ENCODE measurements around the gene TMX4. TPM values are rescaled to one million over a fixed set of nuclear protein-coding genes. Genes with fewer than 3 reads are reported as not detected.

Gene TMX4
- total RNA-seq, 1 donor, result 40.9 TPM

- Histone ChIP-seq H2AFZ (ENCODE audit: low read length) (no peak overlapping the region), H4K20me1 (ENCODE audit: insufficient read depth, low read length) (no peaks in the 10 kb centered on the region), H3K4me3 (ENCODE audit: insufficient read depth, low read length) (no peak overlapping the region), H3K4me2 (ENCODE audit: insufficient read depth, low read length) (no peak overlapping the region), H3K4me1 (ENCODE audit: insufficient read depth, low read length) (peaks cover 3% of the 10 kb centered on the region), H3K27me3 (ENCODE audit: insufficient read depth, low read length) (peaks cover 15% of the 10 kb centered on the region), H3K79me2 (ENCODE audit: insufficient read depth, low read length) (no peaks in the 10 kb centered on the region), H3K9me3 (ENCODE audit: low read depth, low read length) (no peaks in the 10 kb centered on the region), H3K27ac (ENCODE audit: low read depth, low read length) (no peak overlapping the region), H3K36me3 (ENCODE audit: insufficient read depth, low read length) (no peaks in the 10 kb centered on the region)
- no peak for DNase-seq (ENCODE audit: insufficient read length, low spot score, missing footprints)
- TF ChIP-seq, protein P1, sequence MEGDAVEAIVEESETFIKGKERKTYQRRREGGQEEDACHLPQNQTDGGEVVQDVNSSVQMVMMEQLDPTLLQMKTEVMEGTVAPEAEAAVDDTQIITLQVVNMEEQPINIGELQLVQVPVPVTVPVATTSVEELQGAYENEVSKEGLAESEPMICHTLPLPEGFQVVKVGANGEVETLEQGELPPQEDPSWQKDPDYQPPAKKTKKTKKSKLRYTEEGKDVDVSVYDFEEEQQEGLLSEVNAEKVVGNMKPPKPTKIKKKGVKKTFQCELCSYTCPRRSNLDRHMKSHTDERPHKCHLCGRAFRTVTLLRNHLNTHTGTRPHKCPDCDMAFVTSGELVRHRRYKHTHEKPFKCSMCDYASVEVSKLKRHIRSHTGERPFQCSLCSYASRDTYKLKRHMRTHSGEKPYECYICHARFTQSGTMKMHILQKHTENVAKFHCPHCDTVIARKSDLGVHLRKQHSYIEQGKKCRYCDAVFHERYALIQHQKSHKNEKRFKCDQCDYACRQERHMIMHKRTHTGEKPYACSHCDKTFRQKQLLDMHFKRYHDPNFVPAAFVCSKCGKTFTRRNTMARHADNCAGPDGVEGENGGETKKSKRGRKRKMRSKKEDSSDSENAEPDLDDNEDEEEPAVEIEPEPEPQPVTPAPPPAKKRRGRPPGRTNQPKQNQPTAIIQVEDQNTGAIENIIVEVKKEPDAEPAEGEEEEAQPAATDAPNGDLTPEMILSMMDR (IDR thresholded peaks at IDR 0.05; ENCODE audit: extremely low read depth, low read depth, low read length), result no peak
Observed at GRCh38 chr20:7938058-7938457, 81.5 kb downstream of the TMX4 start.

- H3K4me3 ChIP-seq (ENCODE audit: insufficient read depth, low read length), result no peak overlapping the region
- no peak overlapping the region for H3K27ac ChIP-seq (ENCODE audit: low read depth, low read length)
- no peaks in the 10 kb centered on the region for H4K20me1 ChIP-seq (ENCODE audit: insufficient read depth, low read length)
- H2AFZ ChIP-seq (ENCODE audit: low read length), result no peak overlapping the region
- no peaks in the 10 kb centered on the region for H3K79me2 ChIP-seq (ENCODE audit: insufficient read depth, low read length)
- no peaks in the 10 kb centered on the region for H3K36me3 ChIP-seq (ENCODE audit: insufficient read depth, low read length)
- H3K27me3 ChIP-seq (ENCODE audit: insufficient read depth, low read length), result peaks cover 15% of the 10 kb centered on the region
- no peaks in the 10 kb centered on the region for H3K9me3 ChIP-seq (ENCODE audit: low read depth, low read length)
- H3K4me2 ChIP-seq (ENCODE audit: insufficient read depth, low read length), result no peak overlapping the region
- H3K4me1 ChIP-seq (ENCODE audit: insufficient read depth, low read length), result peaks cover 3% of the 10 kb centered on the region
- no peak for DNase-seq (ENCODE audit: insufficient read length, low spot score, missing footprints)
- TF ChIP-seq, protein P1 (IDR thresholded peaks at IDR 0.05; ENCODE audit: extremely low read depth, low read depth, low read length), result no peak
Observed at GRCh38 chr20:7937328-7937727, 82.2 kb downstream of the TMX4 start.

GRCh38 chr20:7935027-7935551, 84.5 kb downstream of the TMX4 start:
- Histone ChIP-seq H3K36me3 (ENCODE audit: insufficient read depth, low read length) (no peaks in the 10 kb centered on the region), H4K20me1 (ENCODE audit: insufficient read depth, low read length) (no peaks in the 10 kb centered on the region), H3K27me3 (ENCODE audit: insufficient read depth, low read length) (peaks cover 15% of the 10 kb centered on the region), H3K4me1 (ENCODE audit: insufficient read depth, low read length) (peaks cover 3% of the 10 kb centered on the region), H3K27ac (ENCODE audit: low read depth, low read length) (no peak overlapping the region), H3K9me3 (ENCODE audit: low read depth, low read length) (no peaks in the 10 kb centered on the region), H3K4me3 (ENCODE audit: insufficient read depth, low read length) (no peak overlapping the region), H2AFZ (ENCODE audit: low read length) (no peak overlapping the region), H3K79me2 (ENCODE audit: insufficient read depth, low read length) (no peaks in the 10 kb centered on the region), H3K4me2 (ENCODE audit: insufficient read depth, low read length) (no peak overlapping the region)
- no peak for DNase-seq (ENCODE audit: insufficient read length, low spot score, missing footprints)
- TF ChIP-seq, protein P1 (IDR thresholded peaks at IDR 0.05; ENCODE audit: extremely low read depth, low read depth, low read length), result no peak

GRCh38 chr20:7933346-7933745, 86.2 kb downstream of the TMX4 start:
- Histone ChIP-seq H3K4me2 (ENCODE audit: insufficient read depth, low read length) (no peak overlapping the region), H3K79me2 (ENCODE audit: insufficient read depth, low read length) (no peaks in the 10 kb centered on the region), H4K20me1 (ENCODE audit: insufficient read depth, low read length) (no peaks in the 10 kb centered on the region), H2AFZ (ENCODE audit: low read length) (no peak overlapping the region), H3K27ac (ENCODE audit: low read depth, low read length) (no peak overlapping the region), H3K9me3 (ENCODE audit: low read depth, low read length) (no peaks in the 10 kb centered on the region), H3K4me3 (ENCODE audit: insufficient read depth, low read length) (no peak overlapping the region), H3K36me3 (ENCODE audit: insufficient read depth, low read length) (no peaks in the 10 kb centered on the region), H3K27me3 (ENCODE audit: insufficient read depth, low read length) (peaks cover 12% of the 10 kb centered on the region), H3K4me1 (ENCODE audit: insufficient read depth, low read length) (peaks cover 3% of the 10 kb centered on the region)
- TF ChIP-seq, protein P1 (IDR thresholded peaks at IDR 0.05; ENCODE audit: extremely low read depth, low read depth, low read length), result no peak
- no peak for DNase-seq (ENCODE audit: insufficient read length, low spot score, missing footprints)
